Liver (tissue), 9 donors: ENCODE measurements around the gene TMEM187. TPM values are rescaled to one million over a fixed set of nuclear protein-coding genes. Genes with fewer than 3 reads are reported as not detected.

Experiments
- DNase-seq: peaks from one replicate; pipeline ENCODE4 v3.0.0-alpha.2; 2017; ENCODE audit warnings: low spot score
- H3K27ac ChIP-seq, 2 donors: one replicate each; pipeline ENCODE4 v1.7.0; 2013; ENCODE audit warnings: inconsistent platforms in 2 of 2, low read length in 2 of 2, control low read depth in 1 of 2, low read depth in 1 of 2, mild to moderate bottlenecking in 1 of 2
- H3K27me3 ChIP-seq, 4 donors: one replicate each; pipeline versions ENCODE4 v1.6.1 to v1.7.0; 2013; ENCODE audit warnings: low read length in 3 of 4, inconsistent platforms in 1 of 4, mild to moderate bottlenecking in 1 of 4, moderate library complexity in 1 of 4; ENCODE audit not compliant: control insufficient read depth in 4 of 4, insufficient read depth in 4 of 4
- H3K36me3 ChIP-seq, 4 donors: one replicate each; pipeline versions ENCODE4 v1.6.1 to v1.7.0; 2013; ENCODE audit warnings: low read length in 3 of 4, mild to moderate bottlenecking in 3 of 4, low read depth in 1 of 4, moderate library complexity in 1 of 4; ENCODE audit not compliant: control insufficient read depth in 4 of 4, insufficient read depth in 3 of 4
- H3K4me1 ChIP-seq, 4 donors: one replicate each; pipeline versions ENCODE4 v1.6.1 to v1.7.0; 2013; ENCODE audit warnings: low read length in 3 of 4, mild to moderate bottlenecking in 3 of 4, moderate library complexity in 1 of 4; ENCODE audit not compliant: control insufficient read depth in 4 of 4, insufficient read depth in 4 of 4
- H3K4me3 ChIP-seq, 3 donors: one replicate each; pipeline versions ENCODE4 v1.6.1 to v1.7.0; 2013; ENCODE audit warnings: low read length in 3 of 3, control low read depth in 1 of 3, low read depth in 1 of 3, mild to moderate bottlenecking in 1 of 3
- H3K9ac ChIP-seq, 2 donors: one replicate each; pipeline ENCODE4 v1.7.0; 2013; ENCODE audit warnings: low read length in 2 of 2, mild to moderate bottlenecking in 2 of 2, moderate library complexity in 2 of 2, control low read depth in 1 of 2, low read depth in 1 of 2
- H3K9me3 ChIP-seq, 4 donors: one replicate each; pipeline versions ENCODE4 v1.6.1 to v1.7.0; 2013; ENCODE audit warnings: low read length in 3 of 4; ENCODE audit not compliant: control insufficient read depth in 4 of 4
- EGR1 ChIP-seq, 2 donors: IDR thresholded peaks; 2 replicates each; pipeline ENCODE4 v1.6.1; 2016 to 2018; ENCODE audit warnings: antibody characterized with exemption in 2 of 2, low read depth in 2 of 2
- FOXA1 ChIP-seq: IDR thresholded peaks from 2 replicates; pipeline ENCODE4 v1.6.1; 2016; ENCODE audit warnings: antibody characterized with exemption
- FOXA2 ChIP-seq: IDR thresholded peaks from 2 replicates; pipeline ENCODE4 v1.6.1; 2016; ENCODE audit warnings: antibody characterized with exemption
- HNF4A ChIP-seq, 2 donors: conservative IDR thresholded peaks; 2 replicates each; pipeline ENCODE4 v1.6.1; 2016; ENCODE audit warnings: antibody characterized with exemption in 2 of 2, mild to moderate bottlenecking in 2 of 2
- HNF4G ChIP-seq: IDR thresholded peaks from 2 replicates; pipeline ENCODE4 v1.6.1; 2016; ENCODE audit warnings: antibody characterized with exemption
- JUND ChIP-seq, 2 donors: IDR thresholded peaks; 2 replicates each; pipeline ENCODE4 v1.6.1; 2016; ENCODE audit warnings: antibody characterized with exemption in 2 of 2
- NR2F2 ChIP-seq: IDR thresholded peaks from 2 replicates; pipeline ENCODE4 v1.6.1; 2016; ENCODE audit warnings: antibody characterized with exemption
- RAD21 ChIP-seq, 2 donors: IDR thresholded peaks; 2 replicates each; pipeline ENCODE4 v1.6.1; 2016; ENCODE audit warnings: antibody characterized with exemption in 2 of 2, mild to moderate bottlenecking in 2 of 2
- RXRA ChIP-seq, 2 donors: IDR thresholded peaks; 2 replicates each; pipeline ENCODE4 v1.6.1; 2017 to 2018; ENCODE audit warnings: antibody characterized with exemption in 2 of 2, mild to moderate bottlenecking in 1 of 2
- SP1 ChIP-seq: IDR thresholded peaks from 2 replicates; pipeline ENCODE4 v1.6.1; 2018; ENCODE audit warnings: antibody characterized with exemption, mild to moderate bottlenecking
- TAF1 ChIP-seq: conservative IDR thresholded peaks from 2 replicates; pipeline ENCODE4 v1.6.1; 2016; ENCODE audit warnings: antibody characterized with exemption, mild to moderate bottlenecking
- YY1 ChIP-seq: IDR thresholded peaks from 2 replicates; pipeline ENCODE4 v1.6.1; 2016; ENCODE audit warnings: antibody characterized with exemption, mild to moderate bottlenecking
- whole genome bisulfite sequencing: extraction: QIAGEN DNeasy Blood & Tissue Kit; methylation state at CpG from one replicate; pipeline ENCODE4 v1.1.7; 2013; 5-methylcytosine and 5-hydroxymethylcytosine counted together
- polyA plus RNA-seq, 2 donors: library from polyadenylated mRNA; stranded (reverse) in 1 of 2; unstranded in 1 of 2; fragments of 200-250 nt in 1 of 2; fragments of >200 nt in 1 of 2; fragmentation: Nextera tagmentation in 1 of 2; extraction: Ambion mirVana in 1 of 2; gene quantifications; one replicate each; pipeline versions ENCODE4 v1.2.1 to v1.2.3, GENCODE V29; 2013 to 2015
- total RNA-seq, 2 donors: library from RNA; depleted of rRNA; stranded (reverse); fragments of >200 nt; gene quantifications; one replicate each; pipeline ENCODE4 v1.2.3, GENCODE V29; 2014
- TF ChIP-seq, protein P1 (sequence below): IDR thresholded peaks from 2 replicates; pipeline ENCODE4 v1.6.1; 2016; ENCODE audit warnings: antibody characterized with exemption, mild to moderate bottlenecking
- TF ChIP-seq, protein P2 (sequence below): IDR thresholded peaks from 2 replicates; pipeline ENCODE4 v1.6.1; 2016; ENCODE audit warnings: antibody characterized with exemption
- TF ChIP-seq, protein P3 (sequence below): IDR thresholded peaks from 2 replicates; pipeline ENCODE4 v1.6.1; 2016; ENCODE audit warnings: antibody characterized with exemption
- TF ChIP-seq, protein P4 (sequence below): fragments of 150-350 bp; IDR thresholded peaks from 2 replicates; pipeline ENCODE4 v1.5.1; 2017; ENCODE audit warnings: improper control_type of control experiment, low read depth, low read length; ENCODE audit not compliant: missing input control
- TF ChIP-seq, protein P5 (sequence below): IDR thresholded peaks from 2 replicates; pipeline ENCODE4 v1.6.1; 2016; ENCODE audit warnings: antibody characterized with exemption
- donor health status: healthy.
- donor health status: healthy.
- donor health status: healthy.
- donor health status: healthy.
- donor health status: healthy.

The TMEM187 gene
- total and polyA plus RNA-seq, 4 donors, result 2.9 to 5.8 (median 4.1) TPM

DNA sequence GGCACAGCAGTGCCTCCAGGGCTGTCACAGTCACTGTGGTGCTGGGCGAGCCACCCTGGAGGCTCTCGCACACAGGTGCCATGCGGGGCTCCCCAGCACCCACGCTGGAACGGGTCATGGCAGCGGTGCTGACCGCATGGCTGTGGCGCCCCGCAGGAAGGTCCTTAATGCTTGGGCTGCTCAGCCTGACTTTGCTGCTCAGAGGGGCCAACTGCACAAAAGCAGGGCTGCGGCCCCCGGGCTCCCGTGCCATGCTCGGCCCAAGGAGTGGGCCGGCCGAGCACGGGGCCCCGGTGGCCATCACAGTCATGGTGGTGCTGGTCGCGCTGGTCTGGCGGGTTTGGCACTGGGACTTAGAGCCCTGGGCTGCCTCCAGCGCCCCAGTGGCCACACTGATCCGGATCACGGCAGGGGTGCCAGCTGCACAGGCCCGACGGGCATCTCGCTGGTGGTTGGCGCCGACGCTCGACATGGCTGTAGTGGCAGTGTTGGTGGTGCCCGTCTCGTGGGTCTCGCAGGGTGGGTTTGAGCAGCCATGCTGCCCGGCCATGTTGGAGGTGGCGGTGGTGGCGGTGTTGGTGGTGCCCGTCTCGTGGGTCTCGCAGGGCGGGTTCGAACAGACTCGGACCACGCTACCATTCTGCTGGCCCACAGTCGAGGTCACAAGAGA, 17.9 kb upstream of the TMEM187 start:
- no peak overlapping the region for H3K9ac ChIP-seq
- no peak for DNase-seq
- H3K27ac ChIP-seq, result no peak overlapping the region
- H3K4me3 ChIP-seq, result no peak overlapping the region
- H3K9me3 ChIP-seq, result no peaks in the 10 kb centered on the region
- WGBS, result 96% methylated on average over 43 of the region's 44 CpGs
- peaks cover 0 to 4% (median 0%) of the 10 kb centered on the region in 4 donors for H3K4me1 ChIP-seq
- peaks cover 28 to 95% (median 36%) of the 10 kb centered on the region in 4 donors for H3K36me3 ChIP-seq
- TF ChIP-seq TAF1, result no peak
- TF ChIP-seq FOXA2, result no peak
- TF ChIP-seq, protein P1, sequence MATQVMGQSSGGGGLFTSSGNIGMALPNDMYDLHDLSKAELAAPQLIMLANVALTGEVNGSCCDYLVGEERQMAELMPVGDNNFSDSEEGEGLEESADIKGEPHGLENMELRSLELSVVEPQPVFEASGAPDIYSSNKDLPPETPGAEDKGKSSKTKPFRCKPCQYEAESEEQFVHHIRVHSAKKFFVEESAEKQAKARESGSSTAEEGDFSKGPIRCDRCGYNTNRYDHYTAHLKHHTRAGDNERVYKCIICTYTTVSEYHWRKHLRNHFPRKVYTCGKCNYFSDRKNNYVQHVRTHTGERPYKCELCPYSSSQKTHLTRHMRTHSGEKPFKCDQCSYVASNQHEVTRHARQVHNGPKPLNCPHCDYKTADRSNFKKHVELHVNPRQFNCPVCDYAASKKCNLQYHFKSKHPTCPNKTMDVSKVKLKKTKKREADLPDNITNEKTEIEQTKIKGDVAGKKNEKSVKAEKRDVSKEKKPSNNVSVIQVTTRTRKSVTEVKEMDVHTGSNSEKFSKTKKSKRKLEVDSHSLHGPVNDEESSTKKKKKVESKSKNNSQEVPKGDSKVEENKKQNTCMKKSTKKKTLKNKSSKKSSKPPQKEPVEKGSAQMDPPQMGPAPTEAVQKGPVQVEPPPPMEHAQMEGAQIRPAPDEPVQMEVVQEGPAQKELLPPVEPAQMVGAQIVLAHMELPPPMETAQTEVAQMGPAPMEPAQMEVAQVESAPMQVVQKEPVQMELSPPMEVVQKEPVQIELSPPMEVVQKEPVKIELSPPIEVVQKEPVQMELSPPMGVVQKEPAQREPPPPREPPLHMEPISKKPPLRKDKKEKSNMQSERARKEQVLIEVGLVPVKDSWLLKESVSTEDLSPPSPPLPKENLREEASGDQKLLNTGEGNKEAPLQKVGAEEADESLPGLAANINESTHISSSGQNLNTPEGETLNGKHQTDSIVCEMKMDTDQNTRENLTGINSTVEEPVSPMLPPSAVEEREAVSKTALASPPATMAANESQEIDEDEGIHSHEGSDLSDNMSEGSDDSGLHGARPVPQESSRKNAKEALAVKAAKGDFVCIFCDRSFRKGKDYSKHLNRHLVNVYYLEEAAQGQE, result no peak
- no peak for TF ChIP-seq HNF4G
- TF ChIP-seq YY1, result no peak
- TF ChIP-seq JUND (IDR thresholded peaks at IDR 0.05), result no peak
- no peak for TF ChIP-seq HNF4A (conservative IDR thresholded peaks at IDR 0.05)
- no peak for TF ChIP-seq RXRA (IDR thresholded peaks at IDR 0.05)
- TF ChIP-seq SP1, result no peak
- no peak for TF ChIP-seq RAD21 (IDR thresholded peaks at IDR 0.05)
- TF ChIP-seq, protein P2, sequence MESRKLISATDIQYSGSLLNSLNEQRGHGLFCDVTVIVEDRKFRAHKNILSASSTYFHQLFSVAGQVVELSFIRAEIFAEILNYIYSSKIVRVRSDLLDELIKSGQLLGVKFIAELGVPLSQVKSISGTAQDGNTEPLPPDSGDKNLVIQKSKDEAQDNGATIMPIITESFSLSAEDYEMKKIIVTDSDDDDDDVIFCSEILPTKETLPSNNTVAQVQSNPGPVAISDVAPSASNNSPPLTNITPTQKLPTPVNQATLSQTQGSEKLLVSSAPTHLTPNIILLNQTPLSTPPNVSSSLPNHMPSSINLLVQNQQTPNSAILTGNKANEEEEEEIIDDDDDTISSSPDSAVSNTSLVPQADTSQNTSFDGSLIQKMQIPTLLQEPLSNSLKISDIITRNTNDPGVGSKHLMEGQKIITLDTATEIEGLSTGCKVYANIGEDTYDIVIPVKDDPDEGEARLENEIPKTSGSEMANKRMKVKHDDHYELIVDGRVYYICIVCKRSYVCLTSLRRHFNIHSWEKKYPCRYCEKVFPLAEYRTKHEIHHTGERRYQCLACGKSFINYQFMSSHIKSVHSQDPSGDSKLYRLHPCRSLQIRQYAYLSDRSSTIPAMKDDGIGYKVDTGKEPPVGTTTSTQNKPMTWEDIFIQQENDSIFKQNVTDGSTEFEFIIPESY, result no peak
- no peak for TF ChIP-seq FOXA1
- no peak for TF ChIP-seq EGR1 (IDR thresholded peaks at IDR 0.05; ENCODE audit: low read depth in 2 of 2)
- TF ChIP-seq, protein P3, sequence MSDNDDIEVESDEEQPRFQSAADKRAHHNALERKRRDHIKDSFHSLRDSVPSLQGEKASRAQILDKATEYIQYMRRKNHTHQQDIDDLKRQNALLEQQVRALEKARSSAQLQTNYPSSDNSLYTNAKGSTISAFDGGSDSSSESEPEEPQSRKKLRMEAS, result no peak
- TF ChIP-seq NR2F2, result no peak
- TF ChIP-seq, protein P4, sequence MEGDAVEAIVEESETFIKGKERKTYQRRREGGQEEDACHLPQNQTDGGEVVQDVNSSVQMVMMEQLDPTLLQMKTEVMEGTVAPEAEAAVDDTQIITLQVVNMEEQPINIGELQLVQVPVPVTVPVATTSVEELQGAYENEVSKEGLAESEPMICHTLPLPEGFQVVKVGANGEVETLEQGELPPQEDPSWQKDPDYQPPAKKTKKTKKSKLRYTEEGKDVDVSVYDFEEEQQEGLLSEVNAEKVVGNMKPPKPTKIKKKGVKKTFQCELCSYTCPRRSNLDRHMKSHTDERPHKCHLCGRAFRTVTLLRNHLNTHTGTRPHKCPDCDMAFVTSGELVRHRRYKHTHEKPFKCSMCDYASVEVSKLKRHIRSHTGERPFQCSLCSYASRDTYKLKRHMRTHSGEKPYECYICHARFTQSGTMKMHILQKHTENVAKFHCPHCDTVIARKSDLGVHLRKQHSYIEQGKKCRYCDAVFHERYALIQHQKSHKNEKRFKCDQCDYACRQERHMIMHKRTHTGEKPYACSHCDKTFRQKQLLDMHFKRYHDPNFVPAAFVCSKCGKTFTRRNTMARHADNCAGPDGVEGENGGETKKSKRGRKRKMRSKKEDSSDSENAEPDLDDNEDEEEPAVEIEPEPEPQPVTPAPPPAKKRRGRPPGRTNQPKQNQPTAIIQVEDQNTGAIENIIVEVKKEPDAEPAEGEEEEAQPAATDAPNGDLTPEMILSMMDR, result no peak
- TF ChIP-seq, protein P5, sequence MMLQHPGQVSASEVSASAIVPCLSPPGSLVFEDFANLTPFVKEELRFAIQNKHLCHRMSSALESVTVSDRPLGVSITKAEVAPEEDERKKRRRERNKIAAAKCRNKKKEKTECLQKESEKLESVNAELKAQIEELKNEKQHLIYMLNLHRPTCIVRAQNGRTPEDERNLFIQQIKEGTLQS, result no peak
- H3K27me3 ChIP-seq, result no peaks in the 10 kb centered on the region
